HCT116 (cell line): Measurements from ENCODE around the gene MEF2B. TPM values are rescaled to one million over a fixed set of nuclear protein-coding genes. Genes with fewer than 3 reads are reported as not detected.

Source experiments
- ATAC-seq: fragments of 200-7000 bp; cut with Tn5 transposase; 2 replicates; pipeline ENCODE4 v1.9.1; 2020; ENCODE audit warnings: mild to moderate bottlenecking, moderate library complexity
- BruUV-seq: library from RNA; stranded (reverse); fragments of 400-500 nt; replicated peaks from 2 replicates; lab custom pipeline; 2021; lab: Mats Ljungman, UMichigan
- CTCF ChIA-PET: fragments of 300-600 bp; sonication (Branson Sonifier 250); formaldehyde crosslinking; loops from one replicate; lab custom pipeline; 2021; ENCODE audit warnings: antibody characterized with exemption; lab: Charles Lee
- POLR2A ChIA-PET: fragments of 300-600, 350-600 bp; sonication (Branson Sonifier 250); formaldehyde crosslinking; loops from one replicate; lab custom pipeline; 2021; ENCODE audit warnings: antibody characterized with exemption; lab: Charles Lee
- RAD21 ChIA-PET, 2 experiments: fragments of 300-600 bp; sonication (Branson Sonifier 250); formaldehyde crosslinking; loops; one replicate each; lab custom pipeline; 2023; ENCODE audit warnings: low total read pairs in 2 of 2; ENCODE audit not compliant: uncharacterized antibody in 2 of 2, unreplicated experiment in 2 of 2, low non-redundant PET in 1 of 2; lab: Charles Lee
- DNase-seq: peaks from one replicate; pipeline ENCODE4 v3.0.0-alpha.2; 2010; ENCODE audit warnings: low read depth, low spot score
- H2AFZ ChIP-seq: fragments of 200-600 bp; shearing (Covaris generic), sonication (generic); 2 replicates; pipeline ENCODE4 v1.6.1; 2017; ENCODE audit warnings: low read depth, mixed run types, mixed read lengths, antibody characterized with exemption, low read length; ENCODE audit not compliant: poor library complexity, severe bottlenecking
- H3K27ac ChIP-seq: 2 replicates; pipeline ENCODE4 v1.5.1; 2012; ENCODE audit warnings: low read depth, low read length
- H3K27me3 ChIP-seq: fragments of 200-600 bp; sonication (generic); 2 replicates; pipeline ENCODE4 v1.6.1; 2016; ENCODE audit warnings: mixed run types, low read length, mixed read lengths; ENCODE audit not compliant: insufficient read depth
- H3K36me3 ChIP-seq, 2 experiments: fragments of 200-500 bp in 1 of 2; fragments of 200-600 bp in 1 of 2; sonication (Bioruptor generic) in 1 of 2; sonication (generic) in 1 of 2; 2 replicates each; pipeline versions ENCODE4 v1.5.1 to v1.6.1; 2014 to 2016; ENCODE audit warnings: low read length in 2 of 2, inconsistent platforms in 1 of 2, mixed read lengths in 1 of 2, mixed run types in 1 of 2; ENCODE audit not compliant: insufficient read depth in 2 of 2, control insufficient read depth in 1 of 2
- H3K4me1 ChIP-seq, 2 experiments: fragments of 200-600 bp in 1 of 2; sonication (generic) in 1 of 2; 2 replicates each; pipeline versions ENCODE4 v1.5.1 to v1.6.1; 2012 to 2017; ENCODE audit warnings: low read length in 2 of 2, inconsistent platforms in 1 of 2, mild to moderate bottlenecking in 1 of 2, mixed read lengths in 1 of 2, mixed run types in 1 of 2, moderate library complexity in 1 of 2; ENCODE audit not compliant: insufficient read depth in 2 of 2, control insufficient read depth in 1 of 2
- H3K4me2 ChIP-seq: fragments of 200-600 bp; sonication (generic); 2 replicates; pipeline ENCODE4 v1.6.1; 2017; ENCODE audit warnings: mixed run types, low read length, mixed read lengths
- H3K4me3 ChIP-seq, 2 experiments: fragments of 200-600 bp in 1 of 2; sonication (generic) in 1 of 2; replicated peaks in 1 of 2; 2 replicates each; pipeline ENCODE4 v1.5.1; 2011 to 2016; ENCODE audit warnings: low read length in 2 of 2, control low read depth in 1 of 2, low read depth in 1 of 2, mild to moderate bottlenecking in 1 of 2, mixed read lengths in 1 of 2, mixed run types in 1 of 2
- H3K79me2 ChIP-seq: fragments of 200-600 bp; sonication (generic); 2 replicates; pipeline ENCODE4 v1.6.1; 2017; ENCODE audit warnings: mild to moderate bottlenecking, mixed run types, low read length, moderate library complexity, mixed read lengths; ENCODE audit not compliant: insufficient read depth
- H3K9ac ChIP-seq: fragments of 200-600 bp; sonication (generic); 2 replicates; pipeline ENCODE4 v1.6.1; 2016; ENCODE audit warnings: low read length, mixed read lengths
- H3K9me2 ChIP-seq: fragments of 200-600 bp; sonication (generic), shearing (Covaris generic); 2 replicates; pipeline ENCODE4 v1.6.1; 2017; ENCODE audit warnings: mixed run types, mild to moderate bottlenecking, moderate library complexity; ENCODE audit not compliant: insufficient read depth
- H3K9me3 ChIP-seq, 2 experiments: fragments of 200-500 bp in 1 of 2; fragments of 200-600 bp in 1 of 2; sonication (Bioruptor generic) in 1 of 2; sonication (generic) in 1 of 2; 2 replicates each; pipeline ENCODE4 v1.6.1; 2014 to 2017; ENCODE audit warnings: low read length in 2 of 2, mixed read lengths in 2 of 2, inconsistent platforms in 1 of 2, low read depth in 1 of 2, mild to moderate bottlenecking in 1 of 2, mixed run types in 1 of 2, moderate library complexity in 1 of 2; ENCODE audit not compliant: control insufficient read depth in 1 of 2, insufficient read depth in 1 of 2
- H4K20me1 ChIP-seq: fragments of 200-600 bp; sonication (generic), shearing (Covaris generic); 2 replicates; pipeline ENCODE4 v1.6.1; 2017; ENCODE audit warnings: mixed run types, mild to moderate bottlenecking, moderate library complexity; ENCODE audit not compliant: insufficient read depth
- CEBPB ChIP-seq: IDR thresholded peaks from 2 replicates; pipeline ENCODE4 v1.6.1; 2012; ENCODE audit warnings: low read depth
- EGR1 ChIP-seq: IDR thresholded peaks from 2 replicates; pipeline ENCODE4 v1.6.1; 2012; ENCODE audit warnings: low read depth
- ELF1 ChIP-seq: IDR thresholded peaks from 2 replicates; pipeline ENCODE4 v1.6.1; 2012; ENCODE audit warnings: low read depth, borderline replicate concordance
- EZH2phosphoT487 ChIP-seq: fragments of 200-600 bp; IDR thresholded peaks from 2 replicates; pipeline ENCODE4 v1.6.1; 2018; ENCODE audit warnings: antibody characterized with exemption, borderline replicate concordance
- FOSL1 ChIP-seq: IDR thresholded peaks from 2 replicates; pipeline ENCODE4 v1.6.1; 2012; ENCODE audit warnings: low read depth
- POLR2AphosphoS5 ChIP-seq: IDR thresholded peaks from 2 replicates; pipeline ENCODE4 v1.6.1; 2011; ENCODE audit warnings: mild to moderate bottlenecking, low read depth, low read length, moderate library complexity
- RAD21 ChIP-seq: IDR thresholded peaks from 2 replicates; pipeline ENCODE4 v1.6.1; 2012; ENCODE audit warnings: low read depth, mild to moderate bottlenecking
- SIN3A ChIP-seq: IDR thresholded peaks from 2 replicates; pipeline ENCODE4 v1.6.1; 2012; ENCODE audit warnings: low read depth
- SP1 ChIP-seq: IDR thresholded peaks from 2 replicates; pipeline ENCODE4 v1.6.1; 2012; ENCODE audit warnings: low read depth
- SRF ChIP-seq: IDR thresholded peaks from 2 replicates; pipeline ENCODE4 v1.6.1; 2012; ENCODE audit warnings: low read depth
- TCF7L2 ChIP-seq: IDR thresholded peaks from 2 replicates; pipeline ENCODE4 v1.7.0; 2011; ENCODE audit warnings: borderline replicate concordance, inconsistent platforms; ENCODE audit not compliant: insufficient read depth, insufficient read length; ENCODE audit errors: extremely low read depth
- YY1 ChIP-seq: IDR thresholded peaks from 2 replicates; pipeline ENCODE4 v1.6.1; 2011; ENCODE audit warnings: low read length, low read depth, moderate library complexity, mild to moderate bottlenecking; ENCODE audit not compliant: insufficient replicate concordance; ENCODE audit errors: extremely low read depth
- ZNF274 ChIP-seq: fragments of 200-500 bp; sonication (Bioruptor generic); IDR thresholded peaks from 2 replicates; pipeline ENCODE4 v1.6.1; 2014; ENCODE audit warnings: mild to moderate bottlenecking, low read depth, low read length, inconsistent platforms
- intact Hi-C: fragments of 100-400 bp; cut with micrococcal nuclease; formaldehyde crosslinking; loops from 2 replicates; pipeline ENCODE4 v1.10.0; 2022
- total RNA-seq: library from RNA; stranded (reverse); gene quantifications from one replicate; pipeline ENCODE4 v1.2.1, GENCODE V29; 2021; ENCODE audit not compliant: unreplicated experiment
- TF ChIP-seq, protein P1 (sequence below): IDR thresholded peaks from 2 replicates; pipeline ENCODE4 v1.6.1; 2012
- TF ChIP-seq, protein P2 (sequence below), 3 experiments: fragments of 200-600 bp in 1 of 3; sonication (generic) in 1 of 3; IDR thresholded peaks in 2 of 3; conservative IDR thresholded peaks in 1 of 3; 2 replicates each; pipeline ENCODE4 v1.5.1; 2012 to 2017; ENCODE audit warnings: low read depth in 2 of 3, low read length in 2 of 3, antibody characterized with exemption in 1 of 3, borderline replicate concordance in 1 of 3, control low read depth in 1 of 3, mild to moderate bottlenecking in 1 of 3, mixed read lengths in 1 of 3, mixed run types in 1 of 3, moderate library complexity in 1 of 3; ENCODE audit not compliant: insufficient read depth in 1 of 3
- TF ChIP-seq, protein P3 (sequence below): IDR thresholded peaks from 2 replicates; pipeline ENCODE4 v1.6.1; 2012

Gene MEF2B
- total RNA-seq, 1 experiment from 2014 or later = 7.9 TPM

DNA sequence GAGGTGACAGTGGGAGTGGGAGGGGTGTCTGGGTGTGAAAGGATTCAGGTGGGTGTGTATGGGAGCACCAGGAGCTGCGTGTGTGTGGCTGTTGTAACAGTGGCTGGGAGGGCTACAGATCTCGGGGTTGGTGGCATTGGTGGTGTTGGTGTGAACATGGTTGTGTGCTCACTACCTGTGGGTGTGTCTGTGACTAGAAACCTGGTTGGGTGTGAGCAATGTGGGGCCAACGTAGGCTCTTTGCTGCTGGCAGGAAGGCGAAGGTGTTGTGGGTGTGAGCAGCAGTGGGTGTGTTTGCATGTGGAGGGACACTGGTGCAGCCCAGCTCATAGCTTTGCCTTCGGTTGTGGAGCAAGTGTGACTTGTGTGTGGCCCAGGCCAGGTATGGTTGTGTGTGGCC, 36.9 kb upstream of the MEF2B start:
- no peaks in the 10 kb centered on the region for H3K27me3 ChIP-seq
- no peak overlapping the region for H3K27ac ChIP-seq
- peaks cover under 1% of the 10 kb centered on the region in 2 experiments; a peak in 1 of 4 replicates for H3K36me3 ChIP-seq
- BruUV-seq = no TSS peak
- ChIA-PET POLR2A (no interaction called here), RAD21 (no interaction called here), CTCF (no interaction called here)
- ATAC-seq (no peak), DNase-seq (no peak)
- TF ChIP-seq SIN3A (no peak), ELF1 (no peak), POLR2AphosphoS5 (no peak), SRF (no peak), CEBPB (no peak), TCF7L2 (no peak), ZNF274 (no peak)
- TF ChIP-seq, protein P1, sequence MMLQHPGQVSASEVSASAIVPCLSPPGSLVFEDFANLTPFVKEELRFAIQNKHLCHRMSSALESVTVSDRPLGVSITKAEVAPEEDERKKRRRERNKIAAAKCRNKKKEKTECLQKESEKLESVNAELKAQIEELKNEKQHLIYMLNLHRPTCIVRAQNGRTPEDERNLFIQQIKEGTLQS = no peak
- H3K79me2 ChIP-seq = peaks cover 12% of the 10 kb centered on the region
- no peak overlapping the region for H3K4me3 ChIP-seq
- no peak overlapping the region for H3K9ac ChIP-seq
- no peaks in the 10 kb centered on the region for H3K9me2 ChIP-seq
- no peak overlapping the region for H2AFZ ChIP-seq
- peaks cover 6 to 30% of the 10 kb centered on the region in 2 experiments; a peak in 3 of 4 replicates for H3K4me1 ChIP-seq
- no peaks in the 10 kb centered on the region for H4K20me1 ChIP-seq
- H3K9me3 ChIP-seq = no peaks in the 10 kb centered on the region
- intact Hi-C loops = no loop called here
- no peak overlapping the region for H3K4me2 ChIP-seq

DNA sequence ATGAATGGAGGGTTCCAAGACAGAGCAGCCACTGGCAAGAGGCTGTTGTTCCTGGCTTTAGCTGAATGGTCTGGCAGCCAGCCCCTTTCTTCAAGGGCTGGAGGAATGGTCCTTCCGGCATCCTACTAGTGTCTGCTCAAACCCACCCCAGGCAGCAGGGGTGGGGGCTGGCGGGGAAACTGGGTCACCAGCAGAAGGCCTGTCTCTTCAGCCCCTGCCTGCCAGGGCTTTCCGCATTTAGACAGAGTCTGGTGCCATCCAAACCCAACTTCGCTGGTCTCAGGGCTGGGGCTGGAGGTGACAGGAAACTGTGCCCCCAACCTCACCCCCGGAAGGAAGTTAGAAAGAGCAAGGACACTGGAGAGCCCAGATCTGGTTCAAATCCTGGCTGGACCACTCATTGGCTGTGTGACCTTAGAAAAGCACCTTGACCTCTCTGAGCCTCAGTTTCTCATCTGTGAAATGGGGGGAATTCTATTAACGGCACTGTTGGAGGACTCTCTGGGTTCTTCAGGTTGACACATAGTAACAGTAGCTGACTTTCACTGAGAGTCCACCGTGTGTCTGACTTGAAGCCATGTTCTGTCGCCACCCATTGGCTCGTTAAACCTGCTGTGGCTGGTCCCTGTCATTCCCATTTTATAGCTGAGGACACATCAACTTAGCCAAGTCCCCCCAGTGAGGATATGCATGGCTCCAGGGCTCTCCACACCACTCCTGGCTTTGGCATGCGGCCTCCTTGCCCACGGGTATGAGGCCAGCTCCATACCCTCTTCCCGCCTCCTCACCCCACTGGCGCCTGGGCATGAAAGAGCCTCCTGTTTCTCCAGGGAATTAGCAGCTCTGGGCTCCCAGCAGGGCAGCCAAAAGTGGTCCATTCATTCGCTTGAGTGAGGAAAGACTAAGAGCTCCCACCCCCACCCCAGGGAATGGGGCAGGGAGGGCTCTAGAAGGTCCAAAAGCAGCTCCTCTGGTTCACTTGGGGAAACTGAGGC, 35.6 kb upstream of the MEF2B start:
- Histone ChIP-seq H3K4me1 (peaks cover 10 to 36% of the 10 kb centered on the region in 2 experiments; a peak in 3 of 4 replicates), H2AFZ (no peak overlapping the region), H3K9me3 (no peaks in the 10 kb centered on the region), H4K20me1 (no peaks in the 10 kb centered on the region), H3K9me2 (no peaks in the 10 kb centered on the region), H3K79me2 (peaks cover 22% of the 10 kb centered on the region), H3K27me3 (no peaks in the 10 kb centered on the region), H3K27ac (no peak overlapping the region), H3K4me3 (no peak overlapping the region), H3K36me3 (peaks cover 2 to 8% of the 10 kb centered on the region in 2 experiments; a peak in 1 of 4 replicates), H3K9ac (no peak overlapping the region), H3K4me2 (no peak overlapping the region)
- ATAC-seq (no peak), DNase-seq (no peak)
- ChIA-PET POLR2A (no interaction called here), RAD21 (no interaction called here), CTCF (no interaction called here)
- intact Hi-C loops = no loop called here
- no TSS peak for BruUV-seq
- no peak for TF ChIP-seq EGR1
- TF ChIP-seq, protein P1 = no peak
- TF ChIP-seq SIN3A = no peak
- TF ChIP-seq FOSL1 = no peak
- no peak for TF ChIP-seq EZH2phosphoT487
- no peak for TF ChIP-seq POLR2AphosphoS5
- TF ChIP-seq TCF7L2 = no peak
- TF ChIP-seq SP1 = no peak
- no peak for TF ChIP-seq YY1
- TF ChIP-seq, protein P2, sequence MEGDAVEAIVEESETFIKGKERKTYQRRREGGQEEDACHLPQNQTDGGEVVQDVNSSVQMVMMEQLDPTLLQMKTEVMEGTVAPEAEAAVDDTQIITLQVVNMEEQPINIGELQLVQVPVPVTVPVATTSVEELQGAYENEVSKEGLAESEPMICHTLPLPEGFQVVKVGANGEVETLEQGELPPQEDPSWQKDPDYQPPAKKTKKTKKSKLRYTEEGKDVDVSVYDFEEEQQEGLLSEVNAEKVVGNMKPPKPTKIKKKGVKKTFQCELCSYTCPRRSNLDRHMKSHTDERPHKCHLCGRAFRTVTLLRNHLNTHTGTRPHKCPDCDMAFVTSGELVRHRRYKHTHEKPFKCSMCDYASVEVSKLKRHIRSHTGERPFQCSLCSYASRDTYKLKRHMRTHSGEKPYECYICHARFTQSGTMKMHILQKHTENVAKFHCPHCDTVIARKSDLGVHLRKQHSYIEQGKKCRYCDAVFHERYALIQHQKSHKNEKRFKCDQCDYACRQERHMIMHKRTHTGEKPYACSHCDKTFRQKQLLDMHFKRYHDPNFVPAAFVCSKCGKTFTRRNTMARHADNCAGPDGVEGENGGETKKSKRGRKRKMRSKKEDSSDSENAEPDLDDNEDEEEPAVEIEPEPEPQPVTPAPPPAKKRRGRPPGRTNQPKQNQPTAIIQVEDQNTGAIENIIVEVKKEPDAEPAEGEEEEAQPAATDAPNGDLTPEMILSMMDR (IDR thresholded peaks at IDR 0.05 in 2 of 3, conservative IDR thresholded peaks at IDR 0.05 in 1 of 3; ENCODE audit: borderline replicate concordance in 1 of 3, insufficient read depth in 1 of 3, low read depth in 2 of 3, low read length in 2 of 3) = no peak
- no peak for TF ChIP-seq ZNF274
- TF ChIP-seq SRF = no peak
- TF ChIP-seq, protein P3, sequence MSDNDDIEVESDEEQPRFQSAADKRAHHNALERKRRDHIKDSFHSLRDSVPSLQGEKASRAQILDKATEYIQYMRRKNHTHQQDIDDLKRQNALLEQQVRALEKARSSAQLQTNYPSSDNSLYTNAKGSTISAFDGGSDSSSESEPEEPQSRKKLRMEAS = no peak
- no peak for TF ChIP-seq RAD21
